Activated T-helper 9 cell treated with anti-CD3 and anti-CD28 coated beads, Interleukin-2, amount 50 U/mL, for 16 hours (primary cell): ENCODE results near the gene SMARCA1.

ENCODE experiments used
- DNase-seq: peaks from one replicate; pipeline ENCODE4 v3.0.0-alpha.2; 2020; ENCODE audit warnings: low read depth

Gene SMARCA1

DNA sequence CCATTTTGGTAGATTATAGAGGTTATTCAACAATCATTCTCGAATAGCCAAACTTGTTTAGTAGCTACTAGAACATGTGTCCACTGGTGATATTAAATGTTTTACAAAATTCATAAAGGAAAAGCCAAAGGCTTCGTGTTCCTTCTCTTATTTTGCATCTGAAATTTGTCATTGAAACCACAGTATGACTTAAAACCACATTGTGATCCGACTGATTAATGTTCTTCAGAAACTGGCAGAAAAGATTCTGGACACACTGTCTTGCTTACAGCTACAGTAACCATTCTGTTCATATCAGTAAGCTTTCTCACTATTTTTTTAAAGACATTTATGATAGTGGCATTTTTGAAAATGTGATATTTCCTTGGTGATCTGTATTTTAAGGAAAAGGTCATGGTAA, 2.6 kb upstream of the SMARCA1 start:
- DNase-seq, result no peak

DNA sequence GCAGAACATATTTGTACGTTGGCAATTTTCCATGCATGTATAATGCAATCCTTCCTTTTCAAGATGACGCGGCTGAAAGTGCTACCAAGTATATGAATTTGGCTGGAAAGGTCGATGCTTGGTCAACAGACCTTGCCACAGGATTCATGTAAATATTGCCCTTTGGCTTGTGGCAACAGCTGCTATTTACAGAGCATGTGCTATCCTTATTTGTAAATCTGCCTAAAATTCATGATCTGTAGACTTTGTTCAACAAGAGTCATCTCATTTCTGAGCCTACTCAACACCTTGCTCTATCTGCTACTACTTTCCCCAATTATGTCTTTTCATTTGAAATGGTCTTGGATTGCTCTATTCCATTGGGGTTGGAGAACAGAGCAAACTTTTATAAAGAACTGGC, 1.9 kb upstream of the SMARCA1 start:
- DNase-seq, result no peak

DNA sequence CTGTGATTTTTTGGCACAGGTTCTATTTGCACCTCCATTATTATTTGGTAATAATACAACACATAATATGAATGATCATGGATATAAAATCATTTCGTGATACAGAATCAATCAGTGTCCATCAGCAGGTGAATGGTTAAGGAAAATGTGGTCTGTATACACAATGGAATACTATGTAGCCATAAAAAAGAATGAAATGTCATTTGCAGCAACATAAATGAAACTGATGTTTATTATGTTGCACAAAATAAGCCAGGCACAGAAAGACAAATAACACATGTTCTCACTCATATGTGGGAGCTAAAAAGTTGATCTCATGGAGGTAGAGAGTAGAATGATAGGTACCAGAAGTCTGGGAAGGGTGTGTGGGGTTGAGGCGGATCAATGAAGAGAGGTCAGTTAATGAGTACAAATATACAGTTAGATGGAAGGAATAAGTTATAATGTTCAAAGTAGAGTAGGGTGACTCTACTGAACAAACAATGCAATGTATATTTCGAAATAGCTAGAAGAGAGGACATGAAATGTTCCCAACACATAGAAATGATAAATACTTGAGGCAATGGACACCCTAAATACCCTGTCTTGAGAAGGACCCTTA, 1.1 kb upstream of the SMARCA1 start:
- no peak for DNase-seq

DNA sequence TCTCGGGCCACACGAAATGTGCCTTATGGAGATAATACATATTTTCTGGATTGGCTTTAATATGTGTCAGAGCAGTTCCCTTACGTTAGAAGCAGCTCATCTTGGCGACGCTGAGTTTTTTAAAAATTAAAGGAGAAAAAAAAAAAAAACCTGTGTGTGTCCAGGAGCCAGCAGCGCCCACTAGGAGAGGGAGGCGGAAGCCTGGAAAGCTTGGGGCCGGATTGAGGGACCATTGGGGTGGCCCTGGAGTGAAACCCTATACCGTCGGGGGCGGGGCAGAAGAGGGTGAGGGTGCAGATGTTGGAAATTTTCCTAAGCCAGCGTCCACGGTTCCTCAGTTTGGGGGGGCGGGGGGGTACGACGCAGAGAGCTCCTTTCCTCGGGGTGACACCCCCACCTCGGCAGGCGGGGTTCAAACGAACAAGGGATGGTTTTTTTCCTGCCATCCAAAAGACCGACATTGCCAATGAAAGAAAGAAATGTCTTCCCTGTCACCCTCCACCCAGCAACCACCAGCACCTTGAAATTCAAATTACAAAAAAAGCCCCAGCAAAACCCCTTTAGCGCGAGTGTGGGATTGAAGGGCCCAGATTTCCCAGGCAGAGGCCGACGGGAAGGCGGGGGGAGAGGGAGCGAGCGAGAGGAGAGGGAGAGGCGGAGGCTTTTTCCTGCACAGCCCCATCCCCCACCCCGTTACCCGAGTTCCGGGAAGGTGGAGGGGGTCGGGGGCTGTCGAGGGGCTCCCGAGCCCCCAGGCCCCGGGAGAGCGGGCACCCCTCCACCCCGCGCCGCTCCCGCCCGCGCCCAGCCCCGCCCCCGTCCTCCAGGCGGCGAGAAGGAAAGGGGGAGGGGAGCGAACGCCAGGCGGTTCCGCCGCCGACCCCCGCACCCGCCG, 859 bp downstream of the SMARCA1 start:
- no peak for DNase-seq

DNA sequence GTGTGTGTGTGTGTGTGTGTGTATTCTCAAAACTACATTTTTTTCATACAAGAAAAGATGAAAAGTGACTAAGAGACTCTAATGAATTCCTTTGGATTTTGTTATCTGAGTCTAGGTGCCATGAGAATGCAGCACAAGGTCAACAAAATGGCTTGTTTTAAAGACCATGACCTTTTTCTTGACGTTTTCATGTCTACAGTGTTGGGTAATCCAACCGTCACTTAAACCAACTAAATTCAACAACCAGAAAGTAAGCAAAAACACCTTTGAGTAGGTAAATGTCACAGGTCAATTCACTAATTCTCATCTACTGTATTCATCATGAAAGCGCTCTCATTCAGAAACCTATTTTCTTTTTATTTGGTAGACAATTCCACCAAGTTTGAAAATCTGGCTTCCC, 3.1 kb downstream of the SMARCA1 start:
- no peak for DNase-seq

DNA sequence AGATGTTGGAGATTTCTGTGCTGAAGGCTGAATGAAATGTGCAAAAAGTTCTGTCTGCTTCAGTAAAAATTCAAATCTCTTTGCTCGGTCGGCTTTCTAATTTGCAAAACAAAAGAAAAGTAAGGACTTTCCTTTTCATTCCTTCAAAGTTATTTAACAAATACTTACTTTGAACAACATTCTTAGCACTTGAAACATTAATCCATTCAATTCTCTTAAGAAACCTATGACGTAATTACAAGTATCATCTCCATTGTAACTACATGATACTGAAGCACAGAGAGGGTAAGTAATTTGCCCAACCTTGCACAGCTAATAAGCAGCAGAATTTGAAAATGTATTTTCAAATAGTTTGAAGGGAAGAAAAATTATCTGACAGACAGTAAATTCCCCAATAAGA, 6.9 kb downstream of the SMARCA1 start:
- DNase-seq, result no peak

DNA sequence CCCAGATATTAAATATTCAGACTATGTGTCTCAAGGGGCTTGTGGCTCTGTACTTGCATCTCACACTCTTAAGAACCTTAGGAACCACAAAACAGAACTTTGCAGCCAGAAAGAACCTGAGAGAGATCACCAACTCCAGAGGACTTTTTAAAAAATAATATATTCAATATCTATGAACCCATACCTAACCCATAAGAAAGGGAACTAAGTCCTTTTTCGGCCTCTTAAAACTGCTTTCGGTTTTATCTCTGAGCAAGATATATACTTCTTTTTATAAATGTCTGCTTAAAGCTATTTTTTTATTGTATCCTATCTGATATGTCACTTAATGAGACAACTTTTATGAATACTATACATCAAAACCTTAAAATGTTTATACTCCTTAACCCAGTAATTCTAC, 10.9 kb downstream of the SMARCA1 start:
- DNase-seq, result no peak

DNA sequence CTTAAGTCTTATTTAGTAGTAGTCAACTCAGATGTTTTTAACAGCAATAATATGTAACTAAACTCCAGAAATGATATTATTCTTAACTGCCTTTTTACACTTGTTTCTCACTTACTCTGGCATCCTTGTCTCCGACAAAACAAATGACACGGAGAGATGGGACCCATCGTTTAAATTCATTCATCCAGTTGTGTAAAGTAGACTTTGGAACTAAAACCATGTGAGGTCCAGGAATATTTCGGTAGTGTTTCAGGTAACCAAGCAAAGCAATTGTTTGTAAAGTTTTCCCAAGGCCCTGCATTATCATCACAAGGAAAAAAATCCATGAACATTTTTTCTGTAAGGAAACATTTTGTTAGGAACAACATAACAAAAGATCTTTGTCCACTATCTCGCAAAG, 11.6 kb downstream of the SMARCA1 start:
- no peak for DNase-seq

DNA sequence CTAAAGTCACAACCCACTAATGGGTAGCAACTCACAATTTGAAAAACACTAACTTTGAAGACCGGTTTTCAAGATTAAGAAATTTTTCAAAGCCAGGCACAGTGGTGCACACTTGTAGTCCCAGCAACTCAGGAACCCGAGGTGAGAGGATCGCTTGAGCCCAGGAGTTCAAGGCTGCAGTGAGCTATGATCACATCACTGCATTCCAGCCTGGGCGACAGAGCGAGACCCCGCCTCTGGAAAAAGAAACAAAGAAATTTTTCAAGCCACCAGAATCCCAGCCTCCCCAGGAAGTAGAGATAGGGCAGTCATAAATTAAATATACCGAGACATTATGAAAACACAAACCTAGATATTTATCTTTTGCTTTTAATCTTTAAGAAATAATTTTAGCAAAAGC, 13.0 kb downstream of the SMARCA1 start:
- DNase-seq, result no peak

DNA sequence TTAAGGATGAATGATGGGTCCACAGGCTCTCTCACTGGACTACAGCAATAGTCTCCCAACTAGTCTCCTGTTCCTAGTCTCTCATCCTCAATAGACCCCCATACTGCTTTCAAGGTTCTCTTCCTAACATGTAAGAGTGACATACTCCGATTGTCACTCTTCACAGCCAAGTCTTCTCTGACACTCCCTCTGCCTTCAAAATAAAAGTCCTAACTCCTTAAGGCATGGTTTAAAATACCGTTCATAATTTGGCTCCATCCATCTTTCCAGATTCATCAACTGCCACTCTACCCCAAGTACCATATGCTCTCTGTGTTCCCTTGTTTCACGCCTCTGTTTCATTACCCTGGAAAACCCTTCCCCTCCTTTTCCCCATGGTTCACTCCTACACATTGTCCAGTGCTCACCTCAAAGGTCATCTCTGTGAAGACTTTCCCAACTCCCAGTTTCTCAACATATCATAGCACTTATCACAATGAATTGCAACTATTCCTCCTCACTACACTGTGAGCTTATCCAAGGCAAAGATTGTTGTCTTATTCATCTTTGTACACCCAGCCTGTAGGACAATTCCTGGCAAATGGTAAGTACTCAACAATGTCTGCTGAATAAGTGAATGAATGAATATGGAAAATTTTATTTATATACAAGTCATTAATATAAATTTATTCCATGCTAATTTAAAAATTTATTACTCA, 26.0 kb downstream of the SMARCA1 start:
- no peak for DNase-seq

DNA sequence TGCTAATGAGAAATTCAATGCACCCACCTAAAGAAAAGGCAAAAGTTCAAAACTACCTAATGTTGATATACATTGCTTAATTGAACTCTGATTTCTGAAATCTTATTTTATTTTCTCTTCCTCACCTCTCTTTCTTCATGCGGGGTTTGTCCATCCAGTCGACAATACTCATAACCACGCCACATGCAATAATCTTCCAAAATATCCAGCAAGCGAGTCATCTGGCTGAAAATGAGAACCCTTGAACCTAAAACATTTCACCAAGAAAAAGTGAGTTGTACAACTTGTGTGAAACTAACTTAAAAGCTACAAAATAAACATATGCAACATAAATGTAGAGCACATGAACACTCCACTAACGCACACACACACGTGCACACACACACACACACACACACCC, 26.7 kb downstream of the SMARCA1 start:
- DNase-seq, result no peak

DNA sequence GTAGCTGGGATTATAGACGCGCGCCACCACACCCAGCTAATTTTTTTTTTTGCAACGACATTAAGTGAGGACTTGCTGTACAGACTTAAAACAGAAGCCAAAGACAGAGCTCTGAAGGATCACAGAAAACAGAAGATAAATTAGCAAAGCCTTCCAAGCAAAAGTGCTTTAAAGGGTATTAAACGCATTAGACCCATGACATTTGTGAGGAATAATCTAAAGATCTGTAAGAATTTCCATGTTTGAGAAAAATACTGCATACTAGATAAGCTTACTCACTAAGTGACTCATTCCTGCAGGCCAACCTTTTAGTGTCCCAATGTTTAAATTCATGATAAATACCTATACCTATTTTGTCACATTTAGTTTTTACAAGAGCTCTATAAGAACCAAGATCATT, 27.4 kb downstream of the SMARCA1 start:
- DNase-seq, result no peak

DNA sequence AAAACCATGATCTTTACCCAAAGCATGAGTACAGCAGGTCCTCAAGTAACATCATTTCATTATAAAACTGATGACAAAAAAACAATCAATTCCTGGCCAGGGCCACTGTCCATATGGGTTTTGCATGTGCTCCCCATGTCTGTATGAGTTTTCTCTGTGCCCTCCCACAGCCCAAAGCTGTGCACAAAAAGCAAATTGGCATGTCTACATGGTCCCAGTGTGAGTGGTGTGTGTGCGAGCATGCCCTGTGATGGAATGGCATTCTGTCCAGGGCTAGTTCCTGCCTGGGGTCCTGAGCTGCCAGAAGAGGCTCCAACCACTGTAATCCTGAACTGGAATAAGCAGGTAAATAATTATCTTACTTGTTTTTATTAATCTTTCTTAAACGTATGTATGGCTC, 28.4 kb downstream of the SMARCA1 start:
- no peak for DNase-seq

DNA sequence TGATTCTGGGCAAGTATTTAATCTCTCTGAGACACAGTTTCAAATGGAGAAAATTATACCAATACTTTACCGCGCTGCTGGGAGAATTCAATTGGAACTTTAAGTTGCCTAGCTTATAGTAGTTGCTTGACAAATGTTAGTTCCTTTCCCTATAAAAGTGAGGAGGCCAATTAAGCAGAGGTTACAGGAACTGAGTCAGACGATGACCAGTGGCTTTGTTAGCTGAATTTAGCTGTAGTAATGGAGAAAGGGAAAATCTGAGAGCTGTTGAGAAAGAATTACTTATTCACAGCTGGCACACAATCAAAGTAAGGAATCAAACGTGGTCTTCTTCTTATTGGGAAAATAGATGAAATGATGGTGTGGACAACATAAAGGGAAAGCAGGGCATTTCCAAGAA, 29.6 kb downstream of the SMARCA1 start:
- DNase-seq, result no peak

DNA sequence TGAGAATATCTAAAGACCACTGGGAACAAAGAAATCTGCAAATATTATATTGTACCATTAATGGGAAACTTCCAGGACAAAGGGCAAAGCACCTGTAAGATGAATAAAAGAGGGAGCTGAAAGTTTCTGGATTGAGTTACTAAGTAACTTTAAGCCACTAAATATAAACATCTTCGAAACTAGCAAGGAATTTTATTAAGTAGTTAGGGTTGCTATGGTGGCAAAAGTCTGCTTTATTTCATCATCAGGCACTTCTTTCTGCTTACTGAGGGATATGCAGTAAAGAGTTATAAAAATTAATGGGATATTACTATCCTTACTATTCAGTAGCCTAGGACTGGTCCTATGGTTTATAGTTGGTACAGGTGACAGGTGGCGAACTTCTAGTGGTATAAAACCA, 33.0 kb downstream of the SMARCA1 start:
- DNase-seq, result no peak

DNA sequence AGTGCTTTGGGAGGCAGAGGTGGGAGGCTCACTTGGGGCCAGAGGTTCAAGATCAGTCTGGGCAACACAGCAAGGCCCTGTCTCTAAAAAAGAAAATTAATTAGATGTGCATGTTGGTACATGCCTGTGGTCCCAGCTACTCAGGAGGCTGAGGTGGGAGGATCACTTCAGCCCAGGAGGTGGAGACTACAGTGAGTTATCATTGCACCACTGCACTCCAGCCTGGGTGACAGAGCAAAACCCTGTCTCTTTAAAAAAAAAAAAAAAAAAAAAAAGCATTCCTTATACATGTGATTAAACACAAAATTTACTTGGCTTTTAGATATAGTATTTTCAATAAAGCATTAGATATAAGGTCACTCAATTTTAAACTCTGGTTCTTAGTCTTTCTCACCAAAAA, 34.9 kb downstream of the SMARCA1 start:
- no peak for DNase-seq

DNA sequence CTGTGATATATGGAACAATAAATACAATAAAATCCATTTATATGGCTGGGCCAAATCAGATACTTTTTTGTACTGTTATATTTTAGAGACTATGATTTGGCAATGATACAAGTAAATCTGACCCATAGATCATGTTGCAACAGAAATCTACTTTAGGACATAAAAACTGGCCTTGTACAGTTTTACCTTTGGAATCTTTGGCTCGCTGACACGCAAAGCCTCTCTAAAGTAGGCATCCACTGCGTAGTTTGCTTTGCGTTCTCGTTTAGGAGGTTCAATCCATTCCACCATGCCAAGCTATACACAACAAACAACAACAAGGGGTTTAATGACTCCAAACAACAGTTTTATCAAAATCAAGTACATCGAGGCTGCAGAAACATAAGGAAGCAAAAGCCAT, 42.4 kb downstream of the SMARCA1 start:
- DNase-seq, result no peak

DNA sequence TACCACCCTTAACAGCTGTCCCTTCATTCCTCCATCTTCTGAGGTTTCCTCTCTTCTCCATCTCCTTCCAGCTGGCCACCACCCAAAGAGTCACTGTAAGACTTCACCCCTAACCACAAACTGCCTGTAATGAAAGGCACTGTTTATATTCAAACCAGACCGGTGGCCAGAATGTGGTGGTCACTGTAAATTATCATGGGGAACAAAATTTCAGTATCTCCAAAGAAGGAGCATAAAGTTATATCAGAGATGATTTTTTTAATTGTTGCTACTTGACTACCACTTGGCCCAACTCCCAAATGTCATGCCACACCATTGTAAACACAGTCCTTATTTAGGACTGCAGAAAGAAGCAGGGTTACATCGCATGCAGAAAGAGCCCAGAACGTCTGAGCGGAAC, 44.8 kb downstream of the SMARCA1 start:
- DNase-seq, result no peak

DNA sequence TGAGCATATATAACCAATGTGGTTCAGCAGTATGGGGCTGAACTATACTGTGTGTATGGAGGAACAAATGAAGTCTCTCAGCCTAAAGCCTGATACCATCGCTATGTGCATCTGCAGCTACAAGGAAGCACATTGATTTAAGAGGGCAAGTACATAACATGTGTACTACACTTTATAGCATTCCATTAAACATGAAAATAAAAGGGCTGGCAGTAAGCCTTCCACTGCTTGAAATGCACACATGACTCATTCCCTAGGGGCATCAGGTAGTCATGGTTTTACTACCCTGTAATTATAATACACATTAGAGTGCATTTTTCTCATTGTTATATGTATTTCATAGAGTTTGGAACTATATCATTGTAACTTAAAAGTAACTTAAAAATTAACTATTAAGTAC, 51.2 kb downstream of the SMARCA1 start:
- DNase-seq, result no peak

DNA sequence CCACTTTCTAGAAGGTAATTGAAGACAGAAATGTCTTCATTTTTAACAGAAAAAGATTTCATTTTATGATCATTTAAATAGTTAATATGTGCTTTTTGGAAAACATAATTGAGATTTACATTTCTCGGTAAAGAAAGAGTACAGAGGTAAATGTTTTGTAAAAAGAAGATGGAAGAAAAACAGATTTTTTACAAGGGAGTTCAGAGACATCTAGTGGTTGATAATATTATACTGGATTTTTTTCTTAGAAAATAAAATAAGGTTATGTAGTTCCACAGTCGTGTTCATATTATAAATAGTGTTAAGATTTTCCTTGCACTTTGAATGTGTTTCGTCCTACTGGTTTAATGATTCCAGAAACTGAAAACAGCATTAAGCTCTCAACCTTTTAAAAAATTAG, 60.6 kb downstream of the SMARCA1 start:
- no peak for DNase-seq

DNA sequence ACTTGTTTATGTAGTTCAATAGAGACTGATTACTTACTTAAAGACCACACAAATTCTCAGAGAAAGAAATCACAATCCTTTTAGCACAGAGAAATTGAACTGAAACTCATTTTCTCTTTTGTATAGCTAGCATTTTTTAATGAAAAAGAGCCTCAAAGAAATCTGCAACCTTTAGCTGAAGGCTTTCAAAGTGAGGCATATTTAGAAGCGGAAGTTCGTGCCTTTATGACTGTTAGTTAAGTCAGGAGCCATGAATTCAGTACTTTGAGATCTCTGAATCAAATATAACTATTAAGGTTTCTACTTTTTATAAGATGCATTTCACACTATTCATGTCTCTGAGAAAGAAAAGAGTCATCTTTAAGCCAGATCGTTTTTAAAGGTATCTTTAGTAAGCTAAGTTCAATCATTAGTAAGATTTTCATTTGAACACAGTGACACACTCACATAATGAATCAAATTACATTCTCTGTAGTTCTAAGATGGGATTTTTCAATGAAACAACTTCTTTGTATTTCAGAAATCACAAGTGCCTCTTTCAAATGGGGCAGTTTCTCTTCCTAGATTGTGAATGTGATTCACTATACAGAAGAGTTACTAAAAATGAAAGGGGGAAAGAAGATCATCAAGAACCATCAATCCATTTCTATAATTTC, 61.4 kb downstream of the SMARCA1 start:
- no peak for DNase-seq

DNA sequence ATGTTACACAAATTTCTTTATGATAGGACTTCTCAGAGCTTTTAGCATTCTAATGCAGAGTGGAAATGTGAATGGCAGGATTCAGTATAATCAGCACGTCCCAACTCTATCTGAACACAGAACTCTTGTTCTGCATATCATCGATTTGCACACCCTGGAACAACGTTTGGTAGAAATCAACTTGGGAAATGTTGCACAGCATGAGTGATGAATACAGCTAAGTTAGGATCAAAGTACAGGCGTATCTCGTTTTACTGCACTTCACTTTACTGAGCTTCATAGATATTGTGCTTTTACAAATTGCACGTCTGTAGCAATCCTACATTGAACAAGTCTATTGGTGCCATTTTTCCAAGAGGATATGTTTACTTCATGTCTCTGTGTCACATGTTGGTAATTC, 70.8 kb downstream of the SMARCA1 start:
- no peak for DNase-seq

DNA sequence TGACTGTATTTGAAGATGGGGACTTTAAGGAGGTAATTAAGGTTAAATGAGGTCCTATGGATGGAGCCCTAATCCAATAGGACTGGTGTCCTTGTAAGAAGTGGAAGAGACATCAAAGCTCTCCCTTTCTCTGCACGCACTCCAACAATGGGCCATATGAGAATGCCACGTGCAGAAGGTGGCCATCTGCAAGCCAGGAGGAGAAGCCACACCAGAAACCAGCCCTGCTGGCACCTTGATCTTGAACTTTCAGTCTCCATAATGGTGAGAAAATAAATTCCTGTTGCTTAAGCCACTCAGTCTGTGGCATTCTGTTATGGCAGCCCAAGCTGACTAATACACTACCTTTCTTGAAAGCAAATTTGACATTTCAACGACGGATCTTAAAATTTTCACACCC, 73.2 kb downstream of the SMARCA1 start:
- no peak for DNase-seq
